ENCODE results near the gene ITGA2.

Gene ITGA2

DNA sequence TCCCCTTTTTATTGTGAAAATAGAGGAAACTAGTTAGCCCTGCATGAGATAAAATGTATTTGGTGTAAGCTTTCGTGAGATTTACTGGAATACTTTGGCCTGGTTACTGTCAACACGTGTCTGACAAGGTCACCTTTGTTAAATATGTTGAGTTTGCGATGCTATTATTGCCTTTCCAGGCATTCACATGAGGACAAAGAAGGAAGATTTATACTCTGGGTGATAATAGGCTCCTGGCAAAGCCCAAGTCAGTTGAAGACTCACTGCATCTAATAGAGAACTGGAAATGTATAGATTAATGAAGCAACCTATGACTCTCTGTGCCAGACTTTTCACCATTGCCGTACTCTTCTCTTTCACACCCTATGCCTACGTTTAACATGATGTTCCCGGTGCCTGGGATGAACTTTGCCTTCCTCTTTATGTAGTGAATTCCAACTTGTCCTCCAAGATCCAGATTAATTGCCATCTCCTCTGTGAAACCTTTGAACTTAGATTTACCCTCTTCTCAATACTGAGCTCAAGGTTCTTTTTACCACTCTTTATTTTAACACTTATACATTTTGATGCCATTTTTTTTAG lies 33.9 kb downstream of the ITGA2 start:
- in situ Hi-C loops (cut with MboI; ENCODE audit: low pct_unique_long_range_greater_than_20kb, low sequenced_read_pairs, unreplicated experiment), result no loop called here
- no peak for DNase-seq (ENCODE audit: low spot score)
- no peak for TF ChIP-seq CTCF (IDR thresholded peaks at IDR 0.05; ENCODE audit: extremely low read depth, insufficient read depth, missing control alignments)

DNA sequence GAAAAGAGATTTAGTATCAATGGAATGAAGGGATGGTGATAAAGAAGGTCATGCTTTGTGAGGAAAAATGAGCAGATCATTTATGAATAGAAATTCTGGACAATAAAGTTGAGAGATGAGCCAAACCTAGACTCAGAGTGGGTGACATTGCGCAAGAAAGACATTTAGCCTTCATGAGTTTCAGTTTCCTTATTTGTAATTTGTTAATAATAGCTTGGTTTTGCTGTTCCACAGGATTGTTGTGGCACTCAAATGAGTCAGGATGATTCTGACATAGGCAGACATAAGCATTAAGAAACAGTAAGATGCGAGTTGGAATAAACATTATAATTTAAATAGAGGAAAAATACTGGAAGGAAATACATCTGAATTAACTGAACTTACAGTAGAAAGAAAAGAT lies 34.8 kb downstream of the ITGA2 start:
- peak; percentile 25 for DNase-seq (ENCODE audit: low spot score)
- in situ Hi-C loops (cut with MboI; ENCODE audit: low pct_unique_long_range_greater_than_20kb, low sequenced_read_pairs, unreplicated experiment), result no loop called here
- no peak for TF ChIP-seq CTCF (IDR thresholded peaks at IDR 0.05; ENCODE audit: extremely low read depth, insufficient read depth, missing control alignments)

DNA sequence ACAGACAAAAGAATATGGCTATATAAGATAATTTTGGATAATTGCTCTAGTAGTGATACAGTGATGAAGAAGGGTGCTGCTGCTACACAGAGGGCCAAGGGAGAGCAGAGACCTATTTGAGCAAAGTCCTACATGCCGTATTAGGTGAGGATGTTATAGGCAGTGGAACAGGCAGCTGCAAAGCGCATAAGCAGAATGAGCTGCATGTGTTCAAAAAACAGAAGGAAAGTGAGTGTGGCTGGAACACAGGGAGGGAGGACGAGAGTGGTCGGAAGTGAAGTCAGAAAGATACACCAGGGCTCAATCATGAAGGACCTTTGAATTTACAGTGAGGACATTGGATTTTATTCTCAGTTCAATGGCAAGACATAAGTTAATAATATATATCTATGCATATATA lies 35.4 kb downstream of the ITGA2 start:
- TF ChIP-seq CTCF (IDR thresholded peaks at IDR 0.05; ENCODE audit: extremely low read depth, insufficient read depth, missing control alignments), result no peak
- no peak for DNase-seq (ENCODE audit: low spot score)
- in situ Hi-C loops (cut with MboI; ENCODE audit: low pct_unique_long_range_greater_than_20kb, low sequenced_read_pairs, unreplicated experiment), result no loop called here

- DNase-seq (ENCODE audit: low spot score), result no peak
- no peak for TF ChIP-seq CTCF (IDR thresholded peaks at IDR 0.05; ENCODE audit: extremely low read depth, insufficient read depth, missing control alignments)
- in situ Hi-C loops (cut with MboI; ENCODE audit: low pct_unique_long_range_greater_than_20kb, low sequenced_read_pairs, unreplicated experiment), result no loop called here
These were observed 36.3 kb downstream of the ITGA2 start for GRCh38 chr5:53025487-53025886.

GRCh38 chr5:53027913-53028312 lies 38.8 kb downstream of the ITGA2 start:
- in situ Hi-C loops (cut with MboI; ENCODE audit: low pct_unique_long_range_greater_than_20kb, low sequenced_read_pairs, unreplicated experiment), result no loop called here
- DNase-seq (ENCODE audit: low spot score), result no peak
- TF ChIP-seq CTCF (IDR thresholded peaks at IDR 0.05; ENCODE audit: extremely low read depth, insufficient read depth, missing control alignments), result no peak

GRCh38 chr5:53029608-53030007 lies 40.5 kb downstream of the ITGA2 start:
- in situ Hi-C loops (cut with MboI; ENCODE audit: low pct_unique_long_range_greater_than_20kb, low sequenced_read_pairs, unreplicated experiment), result no loop called here
- no peak for TF ChIP-seq CTCF (IDR thresholded peaks at IDR 0.05; ENCODE audit: extremely low read depth, insufficient read depth, missing control alignments)

DNA sequence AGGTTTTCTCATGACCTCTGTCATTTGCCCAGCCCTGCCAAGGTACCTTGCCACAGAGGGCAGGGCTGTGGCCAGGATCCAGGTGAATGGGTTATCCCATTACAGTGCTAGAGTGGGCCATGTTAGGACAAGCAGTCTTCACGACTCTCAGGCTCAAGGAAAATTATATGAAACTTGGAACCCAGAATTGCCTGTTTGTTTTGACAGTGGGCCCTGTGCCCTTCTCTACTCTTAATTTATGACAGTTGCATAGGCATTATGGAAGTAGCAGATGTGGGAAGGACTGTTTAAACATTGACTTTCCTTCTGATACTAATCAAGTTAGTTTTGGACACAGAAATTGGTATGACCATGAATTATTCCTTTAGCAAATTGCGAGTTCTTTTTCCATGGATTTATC lies 41.7 kb downstream of the ITGA2 start:
- no peak for TF ChIP-seq CTCF (IDR thresholded peaks at IDR 0.05; ENCODE audit: extremely low read depth, insufficient read depth, missing control alignments)
- no peak for DNase-seq (ENCODE audit: low spot score)
- in situ Hi-C loops (cut with MboI; ENCODE audit: low pct_unique_long_range_greater_than_20kb, low sequenced_read_pairs, unreplicated experiment), result no loop called here

More at GRCh38 chr5:53029608-53030007, 40.5 kb downstream of the ITGA2 start:
- DNase-seq (ENCODE audit: low spot score), result no peak

Measured in GM13977 (cell line).